ENCODE measurements around the gene PCDH19.

The PCDH19 gene

DNA sequence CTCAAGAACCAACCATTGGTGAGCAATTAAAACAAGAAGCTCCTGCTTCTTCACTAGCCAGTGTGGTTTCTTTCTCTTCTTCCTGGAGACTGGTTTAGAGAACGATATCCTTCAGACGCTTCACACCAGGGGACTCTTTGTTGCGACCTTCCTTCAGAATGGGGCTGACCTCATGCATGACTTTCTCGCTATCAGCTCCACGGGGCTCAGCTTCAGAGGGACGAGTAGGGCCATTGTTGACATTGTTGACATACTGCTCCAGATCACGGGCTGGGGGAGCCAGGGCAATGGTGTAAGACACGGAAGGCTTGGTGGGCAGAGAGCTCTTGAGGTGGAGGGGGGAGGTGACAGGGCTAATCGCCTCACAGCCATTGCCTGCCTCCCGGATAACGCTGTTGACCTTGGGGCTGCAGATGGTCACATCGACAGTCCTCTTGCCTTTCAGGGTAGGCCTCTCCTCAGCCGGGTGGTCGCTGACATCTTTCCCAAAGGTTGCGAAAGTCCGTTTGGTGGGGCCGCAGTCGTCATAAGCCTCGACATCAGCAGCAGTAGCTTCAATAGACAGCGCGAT lies 113.8 kb downstream of the PCDH19 start:
- no peak for DNase-seq (ENCODE audit: low read depth)

- DNase-seq (ENCODE audit: low read depth): no peak
Observed at GRCh38 chrX:100294965-100295364, 115.1 kb downstream of the PCDH19 start.

DNA sequence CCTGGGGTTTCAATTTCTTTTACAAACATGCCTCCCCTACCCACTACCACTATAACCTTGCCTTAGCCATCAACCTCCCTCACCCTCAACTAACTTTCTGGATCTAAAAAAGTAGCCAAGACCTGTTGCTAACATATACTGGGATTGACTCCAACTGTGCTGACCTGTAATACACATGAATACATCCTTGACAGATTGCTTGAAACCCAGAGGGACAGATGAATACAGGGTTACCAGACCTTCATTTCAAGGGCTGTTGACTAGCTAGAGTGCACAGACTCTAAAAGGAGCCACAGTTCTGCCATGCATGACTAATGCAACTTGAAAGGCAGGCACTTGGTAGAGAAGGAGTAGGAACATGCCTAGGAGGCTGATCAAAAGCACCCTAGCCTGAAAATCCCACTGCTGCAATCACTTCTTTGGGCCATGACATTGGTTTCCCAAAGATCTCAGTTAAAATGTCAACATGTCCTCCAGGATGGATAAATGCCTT lies 121.0 kb downstream of the PCDH19 start:
- DNase-seq (ENCODE audit: low read depth): no peak

DNA sequence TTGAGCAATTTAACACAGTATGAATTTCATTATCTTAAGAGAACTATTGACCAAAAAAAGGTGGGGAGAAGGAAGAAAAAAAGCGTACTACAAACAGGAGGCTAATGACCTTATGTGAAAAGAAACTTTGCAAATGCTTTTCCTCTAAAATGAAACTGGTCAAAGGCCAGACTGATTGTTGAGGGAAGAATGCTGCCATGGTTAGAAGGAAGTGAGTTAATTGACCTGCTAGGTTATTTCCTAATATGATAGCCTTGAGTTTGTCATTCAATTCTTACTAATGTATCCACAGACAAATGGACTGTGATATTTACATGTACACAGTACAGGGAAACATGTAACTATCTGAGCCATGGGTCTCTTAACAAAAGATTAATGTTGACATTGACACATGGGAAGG lies 132.8 kb downstream of the PCDH19 start:
- DNase-seq (ENCODE audit: low read depth): no peak

GRCh38 chrX:100274916-100275315 lies 135.2 kb downstream of the PCDH19 start:
- no peak for DNase-seq (ENCODE audit: low read depth)

- no peak for DNase-seq (ENCODE audit: low read depth)
Observed at GRCh38 chrX:100265179-100265578, 144.9 kb downstream of the PCDH19 start.

- no peak for DNase-seq (ENCODE audit: low read depth)
Observed at GRCh38 chrX:100264200-100264599, 145.9 kb downstream of the PCDH19 start.

DNA sequence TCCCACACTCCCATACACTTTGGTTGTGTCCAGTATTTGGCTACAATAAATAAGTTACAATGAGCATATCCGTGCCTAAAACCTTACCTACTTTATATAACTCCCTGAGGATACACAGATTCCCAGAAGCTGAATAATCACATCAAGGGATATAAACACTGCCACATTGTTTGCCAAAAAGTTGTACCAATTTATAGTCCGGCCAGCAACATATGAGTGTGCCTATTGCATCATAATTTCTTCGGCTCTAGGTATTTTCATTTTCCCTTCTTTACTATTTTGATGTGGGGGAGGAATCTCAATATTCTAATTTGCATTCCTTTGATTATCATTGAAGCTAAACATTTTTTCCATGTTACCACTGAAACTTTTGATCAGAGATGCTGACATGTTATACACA lies 146.4 kb downstream of the PCDH19 start:
- DNase-seq (ENCODE audit: low read depth): no peak

GRCh38 chrX:100248885-100249493 lies 161.1 kb downstream of the PCDH19 start:
- no peak for DNase-seq (ENCODE audit: low read depth)

DNA sequence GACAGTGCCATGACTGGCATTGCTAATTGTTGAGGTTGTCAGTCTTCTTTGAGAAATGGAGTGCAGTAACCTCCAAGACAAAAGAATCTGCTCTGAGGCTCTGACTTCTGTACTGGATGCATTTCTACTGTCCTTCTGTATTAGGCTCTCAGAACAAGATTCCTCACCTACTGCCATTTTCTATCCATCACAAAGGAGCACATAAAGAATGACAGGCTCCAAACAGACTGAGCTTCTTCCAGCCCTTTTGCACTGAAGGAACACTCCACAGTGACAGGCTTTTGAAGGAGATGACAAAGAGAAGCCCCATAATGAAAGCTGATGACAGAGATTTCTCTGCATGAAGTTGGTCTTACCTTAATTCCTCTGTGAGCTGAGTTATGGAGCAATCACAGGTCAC lies 162.2 kb downstream of the PCDH19 start:
- no peak for DNase-seq (ENCODE audit: low read depth)

DNA sequence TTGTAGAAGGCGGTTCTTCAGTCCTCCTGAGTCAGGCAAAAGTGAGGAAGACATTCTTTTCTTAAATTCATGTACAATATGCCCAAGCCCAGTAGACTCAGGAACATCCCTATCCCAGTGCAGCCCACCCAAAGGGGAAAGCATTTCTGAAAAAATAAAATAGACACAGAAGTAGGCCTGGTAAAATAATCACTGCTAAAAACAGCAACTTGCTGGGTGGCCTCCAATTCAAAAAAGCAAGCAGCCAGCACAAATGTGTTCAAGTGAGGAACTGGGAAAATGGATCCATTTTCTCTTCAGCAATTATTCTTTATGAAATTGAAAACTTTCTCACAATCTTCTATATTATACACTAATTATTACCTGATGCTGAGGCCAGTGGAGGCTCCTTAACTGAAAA lies 165.4 kb downstream of the PCDH19 start:
- no peak for DNase-seq (ENCODE audit: low read depth)

All from EH (cell line).